ENCODE data around the gene NFATC2.

GRCh38 chr20:51531712-51532456 lies 10.6 kb downstream of the NFATC2 start:
- TF ChIP-seq CTCF (conservative IDR thresholded peaks at IDR 0.05; ENCODE audit: low read depth, low read length): no peak
- TF ChIP-seq SMC3 (IDR thresholded peaks at IDR 0.05; ENCODE audit: low read depth, low read length): no peak

Measured in IMR-90 (cell line).